ENCODE results near the gene MYO3B.

DNA sequence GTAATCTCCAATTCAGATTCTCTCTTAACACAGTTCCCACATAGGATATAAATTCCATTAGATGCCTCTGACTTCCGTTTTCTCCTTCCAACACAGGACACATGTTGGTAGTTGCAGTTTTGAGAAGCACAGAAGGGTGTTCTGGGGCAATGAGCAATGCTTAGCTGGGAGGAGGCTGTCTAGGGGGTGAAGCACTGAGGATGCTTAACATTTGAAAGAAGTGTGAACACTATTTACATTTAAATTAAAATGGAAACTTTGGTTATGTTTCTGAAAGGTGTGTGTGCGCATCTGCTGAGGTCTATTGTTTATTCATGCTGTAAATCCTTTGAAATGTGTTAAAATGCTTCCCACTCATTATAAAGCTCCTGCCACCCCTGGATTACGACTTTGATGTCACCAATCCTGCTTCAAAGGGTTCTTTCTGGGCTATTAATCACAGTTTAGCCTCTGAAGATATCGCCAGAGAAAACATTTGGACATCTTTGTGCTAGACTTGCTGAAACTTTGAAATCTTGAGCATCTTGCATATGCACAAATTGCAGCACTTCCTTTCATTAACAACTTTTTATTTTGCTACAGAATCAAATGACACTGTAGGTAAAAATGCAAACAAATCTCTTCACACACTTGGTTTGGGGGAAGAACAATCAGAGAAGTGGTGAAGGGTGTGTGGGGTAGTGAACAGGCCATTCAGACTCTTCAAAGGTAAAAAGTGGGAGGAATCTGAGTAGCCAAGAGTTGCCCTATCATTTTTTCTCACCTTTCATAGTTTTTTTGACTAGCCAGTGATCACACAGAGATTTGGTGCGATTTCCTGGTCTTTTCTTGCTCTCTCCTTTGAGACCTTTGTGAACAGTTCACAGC, 258.4 kb downstream of the MYO3B start:
- TF ChIP-seq, protein P1, sequence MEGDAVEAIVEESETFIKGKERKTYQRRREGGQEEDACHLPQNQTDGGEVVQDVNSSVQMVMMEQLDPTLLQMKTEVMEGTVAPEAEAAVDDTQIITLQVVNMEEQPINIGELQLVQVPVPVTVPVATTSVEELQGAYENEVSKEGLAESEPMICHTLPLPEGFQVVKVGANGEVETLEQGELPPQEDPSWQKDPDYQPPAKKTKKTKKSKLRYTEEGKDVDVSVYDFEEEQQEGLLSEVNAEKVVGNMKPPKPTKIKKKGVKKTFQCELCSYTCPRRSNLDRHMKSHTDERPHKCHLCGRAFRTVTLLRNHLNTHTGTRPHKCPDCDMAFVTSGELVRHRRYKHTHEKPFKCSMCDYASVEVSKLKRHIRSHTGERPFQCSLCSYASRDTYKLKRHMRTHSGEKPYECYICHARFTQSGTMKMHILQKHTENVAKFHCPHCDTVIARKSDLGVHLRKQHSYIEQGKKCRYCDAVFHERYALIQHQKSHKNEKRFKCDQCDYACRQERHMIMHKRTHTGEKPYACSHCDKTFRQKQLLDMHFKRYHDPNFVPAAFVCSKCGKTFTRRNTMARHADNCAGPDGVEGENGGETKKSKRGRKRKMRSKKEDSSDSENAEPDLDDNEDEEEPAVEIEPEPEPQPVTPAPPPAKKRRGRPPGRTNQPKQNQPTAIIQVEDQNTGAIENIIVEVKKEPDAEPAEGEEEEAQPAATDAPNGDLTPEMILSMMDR (IDR thresholded peaks at IDR 0.05), result no peak
- no peak for TF ChIP-seq ZFX (IDR thresholded peaks at IDR 0.05; ENCODE audit: borderline replicate concordance)
